AG04449 (cell line): ENCODE measurements around the gene HMGCS2.
A peak's percentile ranks its signal among the peaks of the same experiment; 100 is the strongest.

Experiments used
- CTCF ChIA-PET: fragments of 350-600 bp; formaldehyde crosslinking; extraction: SDS; loops from one replicate; lab custom pipeline; 2021; ENCODE audit warnings: antibody characterized with exemption; lab: Yijun Ruan, JAX
- POLR2A ChIA-PET: fragments of 400-600, 350-600 bp; formaldehyde crosslinking; extraction: SDS; loops from one replicate; lab custom pipeline; 2020; ENCODE audit warnings: antibody characterized with exemption, inconsistent platforms; lab: Yijun Ruan, JAX
- DNase-seq: peaks from one replicate; pipeline ENCODE4 v3.0.0-alpha.2; 2010; ENCODE audit warnings: low read depth, low spot score
- H3K4me3 ChIP-seq: 2 replicates; pipeline ENCODE4 v1.5.1; 2011; ENCODE audit warnings: low read depth, mild to moderate bottlenecking, control low read depth, low read length
- TF ChIP-seq, protein P1 (sequence below): IDR thresholded peaks from one replicate; pipeline ENCODE4 v1.5.1; 2011; ENCODE audit warnings: mild to moderate bottlenecking, moderate library complexity, low read length, control low read depth, inconsistent platforms; ENCODE audit not compliant: insufficient read depth; ENCODE audit errors: missing control alignments

The HMGCS2 gene

DNA sequence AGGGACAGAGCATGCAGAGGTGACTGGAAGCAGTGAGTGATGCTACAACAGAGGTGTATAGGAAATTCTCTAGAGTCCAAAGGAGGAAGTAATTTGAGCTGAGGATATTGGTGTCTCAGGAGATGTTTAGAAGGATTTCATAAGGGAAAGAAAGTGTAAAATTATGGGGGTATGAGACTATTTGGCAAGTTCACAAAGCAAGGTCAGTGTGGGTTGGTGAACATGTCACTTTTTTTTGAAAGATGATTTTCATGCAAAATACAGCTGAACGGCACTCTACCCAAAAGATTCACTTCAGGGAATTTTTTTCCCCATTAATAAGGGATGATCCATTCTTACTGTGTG is 24.1 kb downstream of the HMGCS2 start:
- no peak overlapping the region for H3K4me3 ChIP-seq
- POLR2A ChIA-PET, result no interaction called here
- TF ChIP-seq, protein P1, sequence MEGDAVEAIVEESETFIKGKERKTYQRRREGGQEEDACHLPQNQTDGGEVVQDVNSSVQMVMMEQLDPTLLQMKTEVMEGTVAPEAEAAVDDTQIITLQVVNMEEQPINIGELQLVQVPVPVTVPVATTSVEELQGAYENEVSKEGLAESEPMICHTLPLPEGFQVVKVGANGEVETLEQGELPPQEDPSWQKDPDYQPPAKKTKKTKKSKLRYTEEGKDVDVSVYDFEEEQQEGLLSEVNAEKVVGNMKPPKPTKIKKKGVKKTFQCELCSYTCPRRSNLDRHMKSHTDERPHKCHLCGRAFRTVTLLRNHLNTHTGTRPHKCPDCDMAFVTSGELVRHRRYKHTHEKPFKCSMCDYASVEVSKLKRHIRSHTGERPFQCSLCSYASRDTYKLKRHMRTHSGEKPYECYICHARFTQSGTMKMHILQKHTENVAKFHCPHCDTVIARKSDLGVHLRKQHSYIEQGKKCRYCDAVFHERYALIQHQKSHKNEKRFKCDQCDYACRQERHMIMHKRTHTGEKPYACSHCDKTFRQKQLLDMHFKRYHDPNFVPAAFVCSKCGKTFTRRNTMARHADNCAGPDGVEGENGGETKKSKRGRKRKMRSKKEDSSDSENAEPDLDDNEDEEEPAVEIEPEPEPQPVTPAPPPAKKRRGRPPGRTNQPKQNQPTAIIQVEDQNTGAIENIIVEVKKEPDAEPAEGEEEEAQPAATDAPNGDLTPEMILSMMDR, result no peak
- no peak for DNase-seq
- CTCF ChIA-PET, result interaction anchor here (0.8 to 6.3 kb wide), 24 partner anchors 10 to 204 kb away, joined by 3 to 77 read pairs (median 5); partner anchors contain the start of gene REG4

DNA sequence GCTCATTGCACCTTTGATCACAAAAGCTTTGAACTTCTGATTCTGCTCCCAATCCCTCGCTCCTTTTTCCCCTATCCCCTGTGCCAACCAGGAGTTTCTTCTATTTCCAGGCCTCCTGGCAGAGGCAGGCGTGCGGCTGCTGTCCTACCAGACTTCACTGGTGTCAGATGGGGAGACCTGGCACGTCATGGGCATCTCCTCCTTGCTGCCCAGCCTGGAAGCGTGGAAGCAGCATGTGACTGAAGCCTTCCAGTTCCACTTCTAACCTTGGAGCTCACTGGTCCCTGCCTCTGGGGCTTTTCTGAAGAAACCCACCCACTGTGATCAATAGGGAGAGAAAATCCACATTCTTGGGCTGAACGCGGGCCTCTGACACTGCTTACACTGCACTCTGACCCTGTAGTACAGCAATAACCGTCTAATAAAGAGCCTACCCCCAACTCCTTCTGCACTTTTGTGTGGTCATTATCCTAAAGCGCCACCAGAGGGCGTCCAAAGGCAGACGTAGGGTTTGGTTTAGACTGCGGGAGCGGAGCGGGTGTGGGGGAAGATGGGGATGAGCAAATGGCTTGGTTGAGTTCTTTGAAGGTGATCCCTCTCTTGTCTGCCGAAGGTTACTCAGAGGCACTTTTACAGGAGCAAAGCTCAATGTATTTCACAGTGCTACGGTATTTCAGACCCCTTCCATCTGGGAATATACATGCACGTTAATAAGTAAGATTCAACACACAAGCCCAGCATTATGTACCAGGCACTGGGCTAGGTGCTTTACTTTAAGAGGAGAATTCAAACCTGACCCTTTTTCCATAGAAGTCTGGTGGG is 24.7 kb downstream of the HMGCS2 start:
- CTCF ChIA-PET, result interaction anchor here (0.6 to 6.3 kb wide), 35 partner anchors 10 to 672 kb away, joined by 3 to 77 read pairs (median 4); partner anchors contain the start of gene REG4
- no peak for DNase-seq
- H3K4me3 ChIP-seq, result no peak overlapping the region
- POLR2A ChIA-PET, result no interaction called here
- TF ChIP-seq, protein P1, result peak; percentile 86

DNA sequence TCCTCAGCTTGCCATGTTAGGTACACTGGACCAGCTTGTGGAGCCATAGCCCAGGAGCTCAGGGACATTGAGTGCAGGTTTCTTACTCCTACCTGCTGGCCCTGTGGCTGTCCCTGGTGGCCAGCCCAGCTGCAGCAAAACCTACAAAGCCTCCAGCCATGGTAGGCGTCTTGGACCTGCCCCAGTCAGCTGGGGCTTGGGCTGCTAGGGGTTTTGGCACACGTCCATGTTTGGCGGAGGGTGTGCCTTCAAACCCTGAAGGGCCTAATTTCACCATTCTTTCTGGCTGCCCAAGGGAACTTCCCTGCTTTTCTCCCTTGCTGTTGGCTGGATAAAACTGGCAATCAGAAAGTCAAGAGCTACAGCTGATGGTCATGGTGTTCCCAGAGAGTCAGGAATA is 25.4 kb downstream of the HMGCS2 start:
- H3K4me3 ChIP-seq, result no peak overlapping the region
- CTCF ChIA-PET, result interaction anchor here (0.6 to 6.3 kb wide), 28 partner anchors 9 to 673 kb away, joined by 3 to 77 read pairs (median 4); partner anchors contain the start of gene REG4
- DNase-seq, result no peak
- TF ChIP-seq, protein P1, result no peak
- POLR2A ChIA-PET, result no interaction called here

DNA sequence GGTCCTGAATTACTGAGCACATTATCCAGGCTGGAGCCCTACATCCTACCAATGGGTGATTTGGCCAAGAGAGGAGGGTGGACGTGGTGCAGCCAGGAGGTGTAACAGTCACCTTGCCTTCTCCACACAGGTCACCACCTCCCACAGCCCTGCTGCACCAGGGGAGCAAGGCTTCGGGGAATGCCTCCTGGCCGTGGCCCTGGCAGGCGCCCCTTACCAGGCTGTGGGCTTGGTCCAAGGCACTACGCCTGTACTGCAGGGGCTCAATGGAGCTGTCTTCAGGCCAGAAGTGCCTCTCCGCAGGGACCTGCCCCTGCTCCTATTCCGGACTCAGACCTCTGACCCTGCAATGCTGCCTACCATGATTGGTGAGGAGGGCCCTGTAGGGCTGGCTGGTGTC is 26.0 kb downstream of the HMGCS2 start:
- TF ChIP-seq, protein P1, result no peak
- no peak overlapping the region for H3K4me3 ChIP-seq
- POLR2A ChIA-PET, result no interaction called here
- DNase-seq, result no peak
- CTCF ChIA-PET, result interaction anchor here (0.9 to 6.3 kb wide), 13 partner anchors 9 to 204 kb away, joined by 3 to 77 read pairs (median 5); no protein-coding TSS in a partner anchor

DNA sequence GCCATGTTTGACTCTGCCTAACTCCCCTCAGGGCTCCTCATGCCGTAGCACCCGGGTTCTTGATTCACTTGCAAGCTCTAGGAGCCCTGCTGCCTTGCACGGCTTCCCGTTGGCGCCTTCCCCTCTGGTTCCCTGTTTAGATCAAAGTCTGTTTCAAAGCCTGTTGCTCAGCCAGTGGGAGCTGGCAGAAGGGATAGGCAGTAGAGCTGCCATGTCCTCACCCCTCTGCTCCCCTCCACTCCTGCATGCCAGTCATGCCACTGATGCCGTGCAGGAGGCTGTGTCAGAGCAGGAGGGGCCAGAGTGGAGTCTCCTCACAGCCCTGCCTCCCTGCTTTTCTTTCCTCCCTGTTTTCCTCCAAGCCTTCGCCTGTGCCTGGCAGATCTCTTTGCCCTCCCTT is 26.5 kb downstream of the HMGCS2 start:
- no peak overlapping the region for H3K4me3 ChIP-seq
- POLR2A ChIA-PET, result interaction anchor here (0.9 kb wide), 1 partner anchor 31 kb away, joined by 3 read pairs; the partner anchor contains the start of gene PHGDH
- TF ChIP-seq, protein P1, result no peak
- DNase-seq, result peak; percentile 19
- CTCF ChIA-PET, result interaction anchor here (0.9 to 6.3 kb wide), 7 partner anchors 8 to 205 kb away, joined by 3 to 77 read pairs (median 5); no protein-coding TSS in a partner anchor
